Stomach (tissue), 4 donors: ENCODE measurements around the gene CEP250.

Source experiments
- CTCF ChIP-seq, 7 experiments: fragments of 450-650 bp in 4 of 7; fragments of 200-600 bp in 3 of 7; sonication (generic) in 3 of 7; IDR thresholded peaks; one replicate each; pipeline ENCODE4 v1.5.1; 2016 to 2019; ENCODE audit warnings: antibody characterized with exemption in 7 of 7, control low read depth in 2 of 7, mild to moderate bottlenecking in 1 of 7
- POLR2AphosphoS5 ChIP-seq, 3 donors: sonication (generic); formaldehyde crosslinking; IDR thresholded peaks; one replicate each; pipeline ENCODE4 v1.6.1; 2016; ENCODE audit warnings: antibody characterized with exemption in 3 of 3

- TF ChIP-seq CTCF (IDR thresholded peaks at IDR 0.05) (no peak), POLR2AphosphoS5 (IDR thresholded peaks at IDR 0.05) (no peak)
Observed at GRCh38 chr20:35527122-35527769, 71.8 kb downstream of the CEP250 start.
